NCI-H748 treated with DMSO at 0.1 percent for 48 hours (cell line): ENCODE results near the gene PRKCE.
A peak's percentile ranks its signal among the peaks of the same experiment; 100 is the strongest.

Experiments used
- DNase-seq: peaks from one replicate; lab custom pipeline; 2025; lab: John Stamatoyannopoulos, UW

The PRKCE gene

DNA sequence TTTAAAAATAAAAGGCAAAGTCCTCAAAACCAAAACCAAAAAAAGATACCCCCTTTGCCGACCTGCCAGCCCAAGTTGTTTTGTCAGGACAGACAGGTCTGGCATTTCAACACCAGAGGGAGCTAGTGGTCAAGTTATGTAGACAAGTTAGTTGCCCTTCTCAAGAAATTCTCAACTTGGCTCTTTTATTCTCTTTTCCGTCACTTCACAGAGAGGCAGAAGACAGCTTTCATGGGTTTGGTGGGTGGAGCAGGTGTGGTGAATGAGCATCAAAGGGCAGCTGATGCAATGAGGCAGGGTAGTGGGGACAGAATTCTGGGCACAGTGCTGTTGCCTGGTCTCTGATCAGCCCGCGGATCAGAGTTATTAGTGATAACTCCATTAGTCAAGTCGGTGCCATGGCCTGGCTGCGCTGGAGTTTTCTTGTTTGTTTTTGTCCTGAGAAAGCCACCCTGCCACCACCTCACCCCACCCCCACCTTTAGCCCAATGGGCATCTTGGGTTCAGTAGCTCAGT is 342.1 kb downstream of the PRKCE start:
- DNase-seq, result peak; percentile 5

DNA sequence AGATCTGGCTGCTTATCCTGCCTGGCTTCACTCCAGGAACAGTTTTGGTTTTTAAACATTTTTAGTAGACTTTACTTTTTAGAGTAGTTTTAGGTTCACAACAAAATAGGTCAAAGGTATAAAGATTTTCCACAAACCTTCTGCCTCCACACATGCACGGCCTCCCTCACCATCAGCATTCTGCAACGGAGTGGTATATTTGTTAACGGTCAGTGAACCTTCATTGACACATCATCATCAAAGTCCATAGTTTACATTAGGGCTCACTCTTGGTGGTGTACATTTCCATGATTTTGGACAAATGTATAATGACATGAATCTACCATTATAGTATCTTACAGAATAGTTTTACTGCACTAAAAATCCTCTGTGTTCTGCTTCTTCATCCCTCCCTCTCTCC is 342.6 kb downstream of the PRKCE start:
- DNase-seq, result no peak

DNA sequence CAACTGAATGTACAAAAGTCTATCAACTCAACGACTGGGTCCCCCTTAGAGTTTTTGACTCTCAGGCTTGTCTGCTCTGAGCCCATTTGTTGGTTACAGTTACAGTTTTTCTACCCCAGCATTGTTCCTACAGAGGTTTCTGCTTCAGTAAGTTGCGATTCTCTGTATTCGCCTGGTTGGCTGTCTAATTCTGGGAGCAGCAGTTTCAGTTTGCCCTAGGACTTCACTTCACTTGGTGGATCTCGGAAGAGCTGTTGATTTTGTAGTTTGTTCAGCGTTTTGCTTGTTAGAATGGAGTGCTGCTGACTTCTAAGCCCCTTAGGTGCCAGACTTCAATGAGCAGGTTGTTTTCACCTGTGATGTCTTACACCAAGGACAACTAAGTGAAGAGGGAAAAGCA is 349.2 kb downstream of the PRKCE start:
- no peak for DNase-seq

DNA sequence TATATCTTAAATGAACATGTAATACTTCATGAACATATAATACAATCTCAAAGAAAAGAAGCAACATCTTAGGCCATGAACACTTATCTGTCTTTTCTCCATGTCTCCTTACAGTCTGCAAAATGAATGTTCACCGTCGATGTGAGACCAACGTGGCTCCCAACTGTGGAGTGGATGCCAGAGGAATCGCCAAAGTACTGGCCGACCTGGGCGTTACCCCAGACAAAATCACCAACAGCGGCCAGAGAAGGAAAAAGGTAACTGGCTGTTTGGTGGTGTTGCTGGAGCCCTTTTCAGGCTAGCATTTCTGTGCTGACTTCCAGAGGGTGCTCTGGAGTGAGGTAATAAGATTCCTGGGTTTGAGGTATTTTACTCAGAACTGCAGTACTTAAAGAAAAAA is 349.8 kb downstream of the PRKCE start:
- no peak for DNase-seq

GRCh38 chr2:46001741-46002506 is 350.4 kb downstream of the PRKCE start:
- no peak for DNase-seq

- no peak for DNase-seq
Observed at GRCh38 chr2:46002507-46002883, 351.0 kb downstream of the PRKCE start.

DNA sequence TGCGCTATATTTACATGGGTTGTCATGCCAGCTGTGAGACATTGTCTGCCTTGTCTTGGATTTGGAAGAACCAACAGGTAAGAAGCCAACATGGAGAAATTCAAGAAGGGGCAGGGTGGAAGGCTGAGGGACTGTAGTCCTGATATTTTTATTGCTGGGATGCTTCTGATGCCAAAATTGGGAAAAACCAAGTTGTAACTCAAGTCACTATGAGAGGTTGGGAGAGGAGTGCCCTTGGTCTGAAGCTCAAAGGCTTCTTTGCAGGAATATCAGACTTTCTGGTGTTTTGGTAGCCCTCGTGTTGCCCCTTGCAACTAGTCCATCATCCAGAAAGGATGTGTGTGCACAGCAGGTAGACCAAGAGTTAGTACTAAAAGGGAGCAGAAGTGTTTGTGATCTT is 351.5 kb downstream of the PRKCE start:
- no peak for DNase-seq

DNA sequence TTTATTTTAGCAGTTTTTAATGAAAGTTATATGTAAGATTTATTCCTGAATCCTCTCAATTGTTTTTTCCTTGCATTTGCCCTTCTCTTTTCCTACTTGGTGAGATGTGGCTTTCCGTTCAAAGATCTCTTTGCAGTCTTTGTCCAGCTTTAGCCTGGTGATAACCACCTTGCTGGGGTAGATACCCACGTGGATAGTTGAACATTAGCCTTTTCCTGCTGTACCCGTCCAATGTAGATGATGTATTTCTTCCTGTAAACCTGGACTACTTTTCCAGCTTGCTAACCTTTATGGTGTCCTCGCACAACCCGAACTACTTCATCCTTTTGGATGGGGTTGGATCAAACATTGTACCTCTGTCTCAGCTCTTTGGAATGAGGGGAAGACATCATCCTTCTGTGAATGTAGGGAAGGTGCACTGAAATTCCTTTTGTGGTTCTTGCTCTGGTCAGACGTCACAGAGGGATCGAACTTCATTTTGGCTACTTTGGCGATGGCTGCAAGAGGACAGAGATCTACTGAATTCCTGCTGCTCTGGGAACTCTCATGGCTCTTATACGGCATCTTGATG is 352.5 kb downstream of the PRKCE start:
- no peak for DNase-seq

DNA sequence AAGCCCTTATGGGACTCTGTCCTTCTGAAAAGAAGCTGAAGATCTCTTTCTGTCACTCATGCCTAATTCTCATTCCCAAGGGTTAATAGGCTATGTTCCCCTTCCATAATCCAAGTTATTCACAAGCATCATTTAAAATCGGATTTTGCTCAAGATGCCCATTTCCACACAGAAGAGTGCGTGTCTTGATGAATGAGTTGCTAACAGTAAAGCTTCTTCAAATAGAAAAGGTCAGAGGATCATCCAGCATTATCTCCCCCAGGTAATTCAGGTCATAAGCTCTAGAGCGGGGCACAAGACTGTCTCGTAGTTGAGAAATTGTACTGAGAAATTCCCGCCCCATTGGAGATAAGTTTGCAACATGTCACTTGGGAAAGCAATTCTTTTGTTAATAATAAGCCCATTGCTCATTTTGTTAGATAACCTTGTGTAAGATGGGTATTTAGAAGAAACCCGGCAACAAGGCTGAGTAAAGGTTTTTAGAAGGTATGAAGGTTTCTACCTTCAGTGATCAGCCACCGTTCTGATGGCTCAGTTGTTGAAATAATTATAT is 355.1 kb downstream of the PRKCE start:
- DNase-seq, result no peak

DNA sequence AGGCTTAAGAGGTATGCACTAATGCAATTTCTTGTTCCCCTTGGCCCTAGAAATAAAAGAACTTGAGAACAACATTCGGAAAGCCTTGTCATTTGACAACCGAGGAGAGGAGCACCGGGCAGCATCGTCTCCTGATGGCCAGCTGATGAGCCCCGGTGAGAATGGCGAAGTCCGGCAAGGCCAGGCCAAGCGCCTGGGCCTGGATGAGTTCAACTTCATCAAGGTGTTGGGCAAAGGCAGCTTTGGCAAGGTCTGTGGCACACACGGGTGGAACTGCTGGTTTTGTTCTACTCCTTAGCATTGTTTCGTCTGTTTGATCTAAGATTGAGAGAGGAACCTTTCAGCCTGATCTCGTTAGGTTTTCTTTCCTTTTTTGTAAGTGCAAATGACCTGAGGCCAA is 355.9 kb downstream of the PRKCE start:
- DNase-seq, result no peak

DNA sequence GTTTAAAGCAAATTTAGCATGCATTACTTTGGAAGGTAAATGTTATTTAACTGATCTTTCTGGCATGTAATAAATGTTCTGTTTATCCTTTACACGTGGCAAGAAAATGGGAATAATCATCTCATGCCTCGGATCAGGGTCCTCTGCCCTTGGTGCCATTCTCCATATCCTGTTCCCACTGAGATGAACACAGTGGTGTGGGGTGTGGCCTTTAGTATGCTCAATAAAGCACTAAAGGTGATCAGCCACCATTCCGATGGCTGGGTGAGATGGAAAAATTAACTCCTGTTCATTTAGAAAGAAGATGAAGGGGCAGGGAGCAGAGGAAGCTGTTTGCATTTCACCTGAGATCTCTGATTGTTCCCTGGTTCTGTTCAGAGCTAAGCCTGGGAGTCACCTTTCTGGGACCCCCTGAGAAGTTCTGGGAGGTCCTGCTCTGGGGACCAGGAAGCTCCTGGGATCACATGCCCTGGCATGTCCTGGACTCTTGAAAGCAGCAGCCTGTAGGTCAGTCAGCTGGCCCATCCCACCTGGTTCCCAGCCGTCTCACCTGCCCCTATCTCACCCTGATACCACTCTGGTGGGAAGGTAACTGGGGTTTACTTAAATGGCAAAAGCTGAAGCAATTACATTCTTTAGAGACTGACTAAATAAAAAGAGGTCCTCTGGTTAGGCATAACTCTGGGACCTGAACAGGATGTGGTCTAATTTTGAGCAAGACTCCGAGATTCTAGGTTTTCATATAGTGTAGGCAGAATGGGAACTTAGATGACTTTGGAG is 356.8 kb downstream of the PRKCE start:
- DNase-seq, result no peak

GRCh38 chr2:46009315-46009714 is 357.8 kb downstream of the PRKCE start:
- no peak for DNase-seq

DNA sequence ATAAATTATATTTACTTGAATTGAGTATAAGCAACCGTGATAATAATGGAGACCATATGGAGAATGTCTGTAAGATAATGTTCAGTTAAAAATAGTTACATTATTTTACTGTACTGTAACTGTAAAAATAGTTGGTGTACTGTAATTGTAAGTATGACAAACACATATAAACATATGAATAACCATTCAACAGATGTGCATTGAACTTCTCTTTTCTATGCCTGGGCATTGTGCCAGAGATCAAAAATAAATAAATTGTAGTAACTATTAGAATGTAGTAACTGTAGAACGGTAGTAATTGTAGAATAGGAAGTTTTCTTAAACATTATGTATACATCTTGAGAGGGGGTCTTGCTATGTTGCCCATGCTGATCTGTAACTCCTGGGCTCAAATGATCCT is 358.3 kb downstream of the PRKCE start:
- DNase-seq, result no peak

GRCh38 chr2:46010223-46010924 is 358.9 kb downstream of the PRKCE start:
- no peak for DNase-seq

DNA sequence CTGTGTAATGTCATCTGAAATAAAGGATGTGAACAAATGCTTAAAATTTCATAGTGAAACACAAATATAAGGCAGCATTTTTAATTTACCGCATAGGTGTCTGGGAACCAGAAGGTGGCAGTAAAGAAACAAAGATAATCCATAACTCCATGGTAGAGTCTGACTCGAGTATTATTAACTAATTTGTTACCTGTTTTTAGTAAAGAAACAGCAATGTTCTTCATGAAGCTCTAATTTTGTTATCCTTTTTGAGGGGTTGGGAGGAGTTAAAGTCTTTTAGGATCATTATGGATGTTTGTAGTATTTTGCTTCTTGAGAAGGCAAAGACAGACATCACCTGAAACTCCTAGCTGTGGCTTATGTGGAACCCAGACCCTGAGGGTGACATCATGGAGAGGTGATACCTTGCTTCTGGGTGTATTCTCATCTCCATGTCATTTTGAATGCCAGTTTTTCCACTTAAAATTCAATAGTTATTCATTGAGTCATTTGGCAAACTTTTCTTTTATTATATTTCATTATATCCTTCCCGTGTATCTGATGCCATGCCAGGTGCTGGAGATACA is 359.5 kb downstream of the PRKCE start:
- peak; percentile 29 for DNase-seq

GRCh38 chr2:46012618-46013240 is 361.3 kb downstream of the PRKCE start:
- DNase-seq, result no peak

DNA sequence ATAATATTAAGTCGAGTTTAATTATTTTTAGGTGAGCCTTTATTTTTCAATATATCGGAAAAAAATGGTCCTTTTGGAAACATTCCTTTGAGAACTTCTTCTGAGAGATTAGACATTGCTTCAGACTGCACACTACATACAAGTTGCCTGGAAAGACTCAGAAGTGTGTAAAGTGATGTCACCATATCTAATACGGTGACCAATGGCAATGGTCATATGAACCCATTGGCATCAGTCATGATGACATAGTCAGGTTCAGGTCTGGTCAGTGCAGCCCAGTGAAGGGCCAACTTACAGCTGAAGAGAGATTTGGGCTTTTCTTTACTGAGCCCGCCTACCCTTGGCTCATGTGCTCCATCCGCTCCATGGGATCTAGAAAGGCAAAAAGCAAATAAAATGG is 362.3 kb downstream of the PRKCE start:
- DNase-seq, result no peak

DNA sequence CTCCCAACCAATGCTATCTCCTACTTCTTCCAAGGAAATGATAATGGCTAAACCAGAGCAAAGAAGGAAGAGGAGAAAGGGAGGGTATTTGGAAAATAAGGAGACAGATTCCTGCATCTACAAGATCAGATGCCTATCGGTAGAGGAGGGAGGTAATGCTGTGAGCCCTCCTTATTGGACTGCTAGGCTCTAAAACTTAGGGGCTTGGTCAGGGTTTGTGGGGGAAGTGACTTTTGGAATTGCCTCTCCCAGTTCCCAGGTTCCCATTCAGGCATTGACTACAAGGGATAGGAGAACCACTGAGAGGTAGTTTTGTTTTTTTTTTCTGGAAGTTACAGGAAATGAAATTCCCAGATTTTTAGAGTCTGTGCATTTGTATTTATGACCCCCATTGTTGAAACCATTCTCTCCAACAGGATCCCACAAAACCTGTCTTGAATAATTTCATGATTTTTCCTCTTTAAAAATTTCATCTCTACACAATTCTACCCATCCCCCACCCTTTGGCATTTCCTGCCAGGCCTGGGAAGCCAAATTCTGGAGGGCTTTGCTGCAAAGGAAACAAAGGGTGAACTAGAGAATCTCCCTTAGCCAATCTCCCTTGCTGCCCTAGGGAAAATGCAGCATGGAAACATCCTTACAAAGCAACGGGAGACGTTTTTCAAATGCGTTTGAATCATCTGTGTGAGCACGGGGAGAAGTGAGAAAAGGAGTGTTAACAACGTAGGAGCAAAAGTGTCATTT is 363.6 kb downstream of the PRKCE start:
- no peak for DNase-seq

DNA sequence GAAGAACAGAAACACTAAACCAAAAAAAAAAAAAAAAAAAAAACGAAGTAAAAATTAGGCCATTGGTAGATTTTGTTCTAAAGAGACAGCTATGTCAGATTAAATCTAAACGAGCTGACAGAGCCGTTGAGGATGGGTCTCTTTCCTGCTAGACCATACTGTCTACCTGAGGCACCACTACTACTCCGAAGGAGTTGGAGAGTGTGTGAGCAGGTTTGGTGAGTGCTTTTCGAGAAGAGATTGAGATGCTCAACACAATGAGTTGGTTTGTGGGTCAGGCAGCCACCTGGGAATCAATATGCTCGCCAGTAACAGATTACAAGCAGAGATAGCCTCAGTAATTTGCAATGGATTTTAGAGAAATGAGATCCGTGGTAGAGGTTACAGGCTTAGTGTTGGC is 364.2 kb downstream of the PRKCE start:
- DNase-seq, result no peak

DNA sequence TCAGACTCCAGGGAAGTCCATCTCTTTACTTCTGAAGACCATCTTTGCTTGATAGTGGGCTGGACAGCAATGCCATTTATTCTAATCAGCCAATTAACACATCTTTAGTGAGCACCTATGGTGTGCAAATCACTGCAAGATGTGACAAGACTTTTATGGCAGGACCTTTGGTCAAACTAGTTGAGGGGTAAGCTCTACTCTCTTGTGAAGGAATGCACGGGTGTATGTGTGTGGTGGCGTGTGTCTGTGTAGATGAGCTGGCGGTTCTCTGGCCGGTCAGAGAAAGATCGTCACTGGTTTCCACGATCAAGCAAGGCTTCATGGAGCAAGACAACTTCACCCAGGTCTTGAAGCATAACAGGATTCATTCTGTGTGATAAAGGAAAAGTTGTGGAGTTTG is 364.6 kb downstream of the PRKCE start:
- no peak for DNase-seq
